Keratinocyte (primary cell): ENCODE measurements around the gene SLX4IP. TPM values are rescaled to one million over a fixed set of nuclear protein-coding genes. Genes with fewer than 3 reads are reported as not detected.

Source experiments
- DNase-seq: peaks from one replicate; pipeline ENCODE4 v3.0.0-alpha.2; 2011; ENCODE audit warnings: low read depth, missing footprints, low spot score
- FAIRE-seq: peaks from 2 replicates; lab custom pipeline; 2011; peaks lifted over from hg19 to GRCh38; lab: Jason Lieb, UNC
- H2AFZ ChIP-seq: 2 replicates; pipeline ENCODE4 v1.6.0; 2012; ENCODE audit warnings: low read length, control low read depth, inconsistent platforms; ENCODE audit not compliant: control insufficient read depth
- H3K27ac ChIP-seq: 2 replicates; pipeline ENCODE4 v1.5.1; 2011; ENCODE audit warnings: low read length; ENCODE audit not compliant: control insufficient read depth, insufficient read depth
- H3K27me3 ChIP-seq: 3 replicates; pipeline ENCODE4 v1.6.0; 2011; ENCODE audit warnings: low read length; ENCODE audit not compliant: control insufficient read depth, insufficient read depth; ENCODE audit errors: extremely low read depth
- H3K36me3 ChIP-seq, 2 experiments: 2 replicates in 1 of 2; 3 replicates in 1 of 2; pipeline ENCODE4 v1.5.1; 2011; ENCODE audit warnings: low read length in 2 of 2, mild to moderate bottlenecking in 1 of 2; ENCODE audit not compliant: control insufficient read depth in 2 of 2, insufficient read depth in 2 of 2; ENCODE audit errors: extremely low read depth in 1 of 2
- H3K4me1 ChIP-seq: 3 replicates; pipeline ENCODE4 v1.5.1; 2011; ENCODE audit warnings: low read length; ENCODE audit not compliant: control insufficient read depth, insufficient read depth; ENCODE audit errors: extremely low read depth
- H3K4me2 ChIP-seq: 3 replicates; pipeline ENCODE4 v1.6.0; 2011; ENCODE audit warnings: low read depth, low read length; ENCODE audit not compliant: control insufficient read depth, insufficient read depth; ENCODE audit errors: extremely low read depth
- H3K4me3 ChIP-seq, 3 experiments: fragments of 200-600 bp in 1 of 3; sonication (generic) in 1 of 3; 2 replicates in 2 of 3; 3 replicates in 1 of 3; pipeline ENCODE4 v1.5.1; 2011 to 2016; ENCODE audit warnings: low read length in 3 of 3, mild to moderate bottlenecking in 3 of 3, control low read depth in 2 of 3, inconsistent platforms in 1 of 3, low read depth in 1 of 3, mixed read lengths in 1 of 3, mixed run types in 1 of 3, moderate library complexity in 1 of 3; ENCODE audit not compliant: control insufficient read depth in 2 of 3, insufficient read depth in 2 of 3; ENCODE audit errors: extremely low read depth in 1 of 3
- H3K79me2 ChIP-seq: 2 replicates; pipeline ENCODE4 v1.6.0; 2012; ENCODE audit warnings: low read length; ENCODE audit not compliant: control insufficient read depth, insufficient read depth
- H3K9ac ChIP-seq: 3 replicates; pipeline ENCODE4 v1.6.0; 2011; ENCODE audit warnings: low read length; ENCODE audit not compliant: control insufficient read depth, insufficient read depth; ENCODE audit errors: extremely low read depth
- H3K9me1 ChIP-seq: 3 replicates; pipeline ENCODE4 v1.6.0; 2011; ENCODE audit warnings: low read length; ENCODE audit not compliant: control insufficient read depth, insufficient read depth; ENCODE audit errors: extremely low read depth
- H3K9me3 ChIP-seq: 2 replicates; pipeline ENCODE4 v1.5.1; 2012; ENCODE audit warnings: low read depth, low read length; ENCODE audit not compliant: control insufficient read depth
- H4K20me1 ChIP-seq: 3 replicates; pipeline ENCODE4 v1.6.0; 2011; ENCODE audit warnings: low read length; ENCODE audit not compliant: control insufficient read depth, insufficient read depth; ENCODE audit errors: extremely low read depth
- CTCF ChIP-seq, 3 experiments: IDR thresholded peaks in 1 of 3; conservative IDR thresholded peaks in 1 of 3; optimal IDR thresholded peaks in 1 of 3; 2 replicates in 2 of 3; 3 replicates in 1 of 3; pipeline versions ENCODE3 to v1.5.1; 2011; ENCODE audit warnings: low read length in 3 of 3, mild to moderate bottlenecking in 3 of 3, moderate library complexity in 2 of 3, control low read depth in 1 of 3, inconsistent platforms in 1 of 3; ENCODE audit not compliant: insufficient read depth in 2 of 3; ENCODE audit errors: extremely low read depth in 1 of 3
- EZH2 ChIP-seq: IDR thresholded peaks from one replicate; pipeline ENCODE4 v1.6.1; 2012; ENCODE audit warnings: inconsistent platforms, mild to moderate bottlenecking, low read length, moderate library complexity
- dilution Hi-C: fragments of 300-500 bp; cut with MboI; formaldehyde crosslinking; loops from one replicate; pipeline ENCODE4 v1.7.0; 2020; ENCODE audit warnings: low sequenced_read_pairs; ENCODE audit not compliant: extremely low pct_ligation_motif_present
- polyA plus RNA-seq, 5 experiments: library from polyadenylated mRNA; depleted of rRNA in 3 of 5; stranded (reverse) in 3 of 5; stranded (forward) in 1 of 5; unstranded in 1 of 5; fragments of >200 nt; gene quantifications; 1 replicate in 1 of 5; 2 replicates in 3 of 5; 3 replicates in 1 of 5; pipeline versions ENCODE4 v1.2.1 to v1.2.3, GENCODE V29; 2011 to 2012; ENCODE audit warnings: missing spikeins in 2 of 5, low read depth in 1 of 5, low replicate concordance in 1 of 5

SLX4IP gene
- polyA plus RNA-seq, 1 donor (not counting 4 experiments of a cell fraction or from before 2014, with no cell fraction given): 3.0 TPM

- H2AFZ ChIP-seq: no peak overlapping the region
- H3K9me3 ChIP-seq: no peaks in the 10 kb centered on the region
- TF ChIP-seq CTCF (optimal IDR thresholded peaks at IDR 0.05 in 1 of 3, IDR thresholded peaks at IDR 0.05 in 1 of 3, conservative IDR thresholded peaks at IDR 0.05 in 1 of 3; ENCODE audit: extremely low read depth in 1 of 3, insufficient read depth in 2 of 3, low read length in 3 of 3): no peak
- TF ChIP-seq EZH2: no peak
- H3K4me1 ChIP-seq: peaks cover 30% of the 10 kb centered on the region
- H3K4me2 ChIP-seq: peak overlapping the region; percentile 52
- FAIRE-seq: peak; percentile 73
- no peak for DNase-seq
- H3K79me2 ChIP-seq: peaks cover 75% of the 10 kb centered on the region
- H3K36me3 ChIP-seq: peaks cover 4% of the 10 kb centered on the region in 2 experiments
- no peaks in the 10 kb centered on the region for H3K27me3 ChIP-seq
- H3K4me3 ChIP-seq: no peak overlapping the region
- H3K9ac ChIP-seq: peak overlapping the region; percentile 19
- H3K9me1 ChIP-seq: peaks cover 2% of the 10 kb centered on the region
- H4K20me1 ChIP-seq: no peaks in the 10 kb centered on the region
- dilution Hi-C loops: no loop called here
- peak overlapping the region; percentile 73 for H3K27ac ChIP-seq
These were observed 5.1 kb upstream of the SLX4IP start for GRCh38 chr20:10430000-10430466.

- dilution Hi-C loops: no loop called here
- no peak for DNase-seq
- Histone ChIP-seq H3K79me2 (peaks cover 75% of the 10 kb centered on the region), H3K4me2 (peak overlapping the region; percentile 52), H2AFZ (no peak overlapping the region), H4K20me1 (no peaks in the 10 kb centered on the region), H3K36me3 (peaks cover 4% of the 10 kb centered on the region in 2 experiments), H3K4me1 (peaks cover 30% of the 10 kb centered on the region), H3K4me3 (no peak overlapping the region), H3K9me3 (no peaks in the 10 kb centered on the region), H3K9ac (no peak overlapping the region), H3K9me1 (peaks cover 2% of the 10 kb centered on the region), H3K27me3 (no peaks in the 10 kb centered on the region), H3K27ac (peak overlapping the region; percentile 49)
- no peak for FAIRE-seq
- TF ChIP-seq EZH2 (no peak), CTCF (optimal IDR thresholded peaks at IDR 0.05 in 1 of 3, IDR thresholded peaks at IDR 0.05 in 1 of 3, conservative IDR thresholded peaks at IDR 0.05 in 1 of 3; ENCODE audit: extremely low read depth in 1 of 3, insufficient read depth in 2 of 3, low read length in 3 of 3) (no peak)
These were observed 4.4 kb upstream of the SLX4IP start for GRCh38 chr20:10430704-10431103.
